Heart left ventricle (tissue), 16 donors: ENCODE data around the gene TPRG1. TPM values are rescaled to one million over a fixed set of nuclear protein-coding genes. Genes with fewer than 3 reads are reported as not detected.

ENCODE experiments used
- ATAC-seq, 4 donors: fragments of 200-7000 bp; cut with Tn5 transposase; one replicate each; pipeline ENCODE4 v1.9.1; 2020 to 2022; ENCODE audit warnings: moderate library complexity in 4 of 4, mild to moderate bottlenecking in 3 of 4, moderate number of reproducible peaks in 1 of 4
- DNase-seq, 5 donors: peaks; one replicate each; pipeline ENCODE4 v3.0.0-alpha.2; 2020
- H3K27ac ChIP-seq, 12 donors: fragments of 200-600 bp; sonication (generic) in 4 of 12; one replicate each; pipeline versions ENCODE4 v1.5.0 to v1.8.0; 2016 to 2022; ENCODE audit warnings: mild to moderate bottlenecking in 2 of 12
- H3K27me3 ChIP-seq, 9 donors: fragments of 200-600 bp; sonication (generic) in 2 of 9; one replicate each; pipeline versions ENCODE4 v1.5.1 to v1.8.0; 2016 to 2022; ENCODE audit warnings: mild to moderate bottlenecking in 3 of 9
- H3K36me3 ChIP-seq, 9 donors: fragments of 200-600 bp; sonication (generic) in 2 of 9; one replicate each; pipeline versions ENCODE4 v1.5.0 to v1.8.0; 2018 to 2022; ENCODE audit warnings: mild to moderate bottlenecking in 2 of 9
- H3K4me1 ChIP-seq, 12 donors: fragments of 200-600 bp; sonication (generic) in 4 of 12; one replicate each; pipeline versions ENCODE4 v1.5.0 to v1.8.0; 2016 to 2022; ENCODE audit warnings: mild to moderate bottlenecking in 3 of 12
- H3K4me3 ChIP-seq, 12 donors: fragments of 200-600 bp; sonication (generic) in 4 of 12; one replicate each; pipeline versions ENCODE4 v1.5.0 to v1.8.0; 2017 to 2022; ENCODE audit warnings: mild to moderate bottlenecking in 9 of 12, moderate library complexity in 4 of 12
- H3K9me3 ChIP-seq, 12 donors: fragments of 200-600 bp; sonication (generic) in 4 of 12; one replicate each; pipeline versions ENCODE4 v1.5.0 to v1.8.0; 2016 to 2022; ENCODE audit warnings: mild to moderate bottlenecking in 1 of 12
- POLR2A ChIP-seq, 2 donors: fragments of 450-650 bp; IDR thresholded peaks; one replicate each; pipeline ENCODE4 v1.6.1; 2017; ENCODE audit warnings: antibody characterized with exemption in 2 of 2, mild to moderate bottlenecking in 2 of 2, moderate library complexity in 2 of 2
- WGBS, 4 donors: extraction: QIAGEN DNeasy Blood & Tissue Kit in 2 of 4; methylation state at CpG; one replicate each; pipeline versions ENCODE4 v1.1.5 to v1.1.7; 2013 to 2018; 5-methylcytosine and 5-hydroxymethylcytosine counted together
- intact Hi-C, 10 donors: fragments of 100-400 bp; cut with DNase I; formaldehyde crosslinking; loops; one replicate each; pipeline versions ENCODE4 v1.11.1 to v1.14.2; 2022
- polyA plus RNA-seq, 2 donors: library from polyadenylated mRNA; stranded (reverse); fragments of 200-250 nt; gene quantifications; one replicate each; pipeline ENCODE4 v1.2.3, GENCODE V29; 2013
- total RNA-seq, 9 donors: library from RNA; depleted of rRNA in 2 of 9; stranded (reverse); fragments of >200 nt in 2 of 9; fragmentation: NEBNext Ultra II Directional in 3 of 9; extraction: Animal tissue kit (Norgen Biotek cat#: 25700) in 3 of 9; gene quantifications; one replicate each; pipeline versions ENCODE4 v1.1.0 to v1.2.4, GENCODE V29; 2016 to 2023
- TF ChIP-seq, protein P1 (sequence below), 12 donors: fragments of 200-600 bp; sonication (generic) in 4 of 12; IDR thresholded peaks; one replicate each; pipeline versions ENCODE4 v1.5.0 to v1.8.0; 2018 to 2022; ENCODE audit warnings: antibody characterized with exemption in 12 of 12, mild to moderate bottlenecking in 5 of 12
- donor health status: ischemic (EF 13 %, LVEDD 7.1; RV severe dilation, severe dysfunction).
- donor health status: healthy with polysubstance abuse.
- donor health status: DM: no; HTN: yes; CAD: no.
- donor health status: DM: no; HTN: no; CAD: no.
- donor health status: ischemic (EF 25% LVEDD 6.9; RV normal size, moderate dysfunction).
- donor health status: ischemic (EF 25% LVEDD 5.7; RV mildly dilated, moderate dysfunction).
- donor health status: healthy.
- donor health status: DM: yes; HTN: yes; CAD: no.
- donor health status: ischemic (EF 35%, LVEDD 5.7; RV mildly dilated, moderate dysfunction).
- donor health status: nonischemic (EF 11% LVEDD 7.7; RV severe dilation, severe dysfunction).
- donor health status: DM: yes; HTN: yes; CAD: no.
- donor health status: PGD.
- donor health status: ischemic (EF 29% LVEDD 5.4; RV normal size, mild dysfunction).
- donor health status: nonischemic (EF 23%, LVEDD 6.1; RV moderate dilation, normal function).

TPRG1 gene
- total and polyA plus RNA-seq, 11 donors = 0.13 to 9.5 (median 1.2) TPM

DNA sequence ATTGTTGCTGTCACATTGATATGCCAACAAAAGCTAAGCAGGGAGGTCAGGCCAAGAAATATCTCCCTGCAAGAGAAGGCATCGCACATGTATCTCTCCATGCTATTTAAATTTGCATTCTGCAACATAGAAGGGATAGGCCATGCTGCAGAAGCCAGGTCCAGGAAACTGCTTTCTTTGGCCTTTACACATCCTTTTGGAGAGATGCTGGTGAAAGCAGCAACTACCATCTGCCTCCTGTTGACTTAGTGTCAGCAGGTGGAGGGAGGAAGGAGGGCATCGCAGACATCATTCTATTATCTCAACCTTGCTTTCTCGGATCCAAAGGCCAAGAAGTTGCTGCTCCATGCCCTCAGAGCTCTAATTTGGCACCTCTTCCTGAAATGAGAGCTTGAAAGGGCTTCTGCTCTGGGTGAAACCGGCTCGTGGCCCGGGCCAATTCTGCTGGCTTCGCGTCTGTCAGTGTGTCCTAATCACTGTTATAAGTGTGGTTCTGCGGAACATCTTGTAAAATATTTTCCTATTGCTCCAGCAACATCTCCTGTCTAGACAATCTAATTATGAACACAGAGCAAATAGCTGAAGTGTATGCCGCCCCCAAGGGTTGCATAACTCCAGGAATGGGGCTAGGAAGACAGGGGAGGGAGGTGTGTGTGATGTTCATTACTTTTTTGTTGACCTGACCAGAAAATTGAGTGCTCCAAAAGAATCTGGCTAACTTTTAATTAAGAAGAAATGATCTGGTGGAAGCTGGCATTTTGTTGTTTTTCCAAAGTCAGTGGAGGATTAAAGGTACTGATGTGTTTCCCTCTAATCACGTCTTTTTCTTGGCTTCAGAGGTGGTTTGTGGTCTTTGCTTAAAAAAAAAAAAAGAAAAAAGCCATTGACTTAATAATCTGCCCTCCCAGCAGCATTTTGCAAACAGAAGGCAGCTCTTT, 89.1 kb downstream of the TPRG1 start:
- 51 to 71% (median 54%) methylated on average over 11 of the region's 11 CpGs for WGBS, 4 donors
- H3K9me3 ChIP-seq = no peaks in the 10 kb centered on the region
- H3K27me3 ChIP-seq = no peaks in the 10 kb centered on the region
- no peak for TF ChIP-seq POLR2A (IDR thresholded peaks at IDR 0.05)
- TF ChIP-seq, protein P1, sequence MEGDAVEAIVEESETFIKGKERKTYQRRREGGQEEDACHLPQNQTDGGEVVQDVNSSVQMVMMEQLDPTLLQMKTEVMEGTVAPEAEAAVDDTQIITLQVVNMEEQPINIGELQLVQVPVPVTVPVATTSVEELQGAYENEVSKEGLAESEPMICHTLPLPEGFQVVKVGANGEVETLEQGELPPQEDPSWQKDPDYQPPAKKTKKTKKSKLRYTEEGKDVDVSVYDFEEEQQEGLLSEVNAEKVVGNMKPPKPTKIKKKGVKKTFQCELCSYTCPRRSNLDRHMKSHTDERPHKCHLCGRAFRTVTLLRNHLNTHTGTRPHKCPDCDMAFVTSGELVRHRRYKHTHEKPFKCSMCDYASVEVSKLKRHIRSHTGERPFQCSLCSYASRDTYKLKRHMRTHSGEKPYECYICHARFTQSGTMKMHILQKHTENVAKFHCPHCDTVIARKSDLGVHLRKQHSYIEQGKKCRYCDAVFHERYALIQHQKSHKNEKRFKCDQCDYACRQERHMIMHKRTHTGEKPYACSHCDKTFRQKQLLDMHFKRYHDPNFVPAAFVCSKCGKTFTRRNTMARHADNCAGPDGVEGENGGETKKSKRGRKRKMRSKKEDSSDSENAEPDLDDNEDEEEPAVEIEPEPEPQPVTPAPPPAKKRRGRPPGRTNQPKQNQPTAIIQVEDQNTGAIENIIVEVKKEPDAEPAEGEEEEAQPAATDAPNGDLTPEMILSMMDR (IDR thresholded peaks at IDR 0.05) = no peak
- DNase-seq (peak; percentile 27 to 67 (median 65)), ATAC-seq (peak; percentile 91 to 96 (median 92))
- no peak overlapping the region for H3K4me3 ChIP-seq
- no peaks in the 10 kb centered on the region for H3K36me3 ChIP-seq
- peaks cover 0 to 17% (median 5%) of the 10 kb centered on the region in 12 donors for H3K4me1 ChIP-seq
- intact Hi-C loops = no loop called here
- peak overlapping the region in 8 of 12 donors; percentile 10 to 69 (median 43) for H3K27ac ChIP-seq

DNA sequence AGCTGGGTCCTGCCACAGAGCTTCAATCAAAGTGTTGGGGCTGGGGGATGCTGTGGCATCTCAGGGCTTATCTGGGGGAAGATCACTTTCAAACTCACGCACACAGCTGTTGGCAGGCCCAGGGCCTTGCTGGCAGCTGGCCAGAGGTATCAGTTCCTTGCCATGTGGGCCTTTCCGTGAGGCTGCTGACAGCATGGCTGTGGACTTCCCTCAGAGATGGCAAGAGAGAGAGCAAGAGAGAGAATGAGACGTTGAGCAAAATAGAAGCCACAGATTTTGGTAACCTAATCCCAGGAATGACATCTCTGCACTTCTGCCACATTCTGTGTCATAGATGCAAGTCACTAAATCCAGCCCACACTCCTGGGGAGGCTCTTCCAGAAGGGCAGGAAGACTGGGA, 91.0 kb downstream of the TPRG1 start:
- TF ChIP-seq POLR2A (IDR thresholded peaks at IDR 0.05) = no peak
- TF ChIP-seq, protein P1 (IDR thresholded peaks at IDR 0.05) = no peak
- 38 to 53% (median 44%) methylated on average over 3 of the region's 3 CpGs for WGBS, 4 donors

GRCh38 chr3:189267981-189268613, 96.3 kb downstream of the TPRG1 start:
- WGBS, 4 donors = 77 to 88% (median 81%) methylated on average over 7 of the region's 7 CpGs
- ATAC-seq = no peak
- H3K9me3 ChIP-seq = no peaks in the 10 kb centered on the region

More for the DNA sequence above, 91.0 kb downstream of the TPRG1 start:
- Histone ChIP-seq H3K36me3 (no peaks in the 10 kb centered on the region), H3K4me1 (peaks cover 0 to 17% (median 5%) of the 10 kb centered on the region in 12 donors), H3K9me3 (no peaks in the 10 kb centered on the region), H3K27me3 (no peaks in the 10 kb centered on the region), H3K27ac (no peak overlapping the region), H3K4me3 (no peak overlapping the region)
- no peak for ATAC-seq
- peak in 2 of 5 donors; percentile 27 to 60 for DNase-seq
- intact Hi-C loops = no loop called here

More at GRCh38 chr3:189267981-189268613, 96.3 kb downstream of the TPRG1 start:
- TF ChIP-seq, protein P1 (IDR thresholded peaks at IDR 0.05) = peak in 2 of 12 donors; percentile 18 to 23
- no peak for TF ChIP-seq POLR2A (IDR thresholded peaks at IDR 0.05)
- intact Hi-C loops = loop anchor here in 2 of 10 donors (2.0 to 5.0 kb wide), 2 partner anchors 679 to 683 kb away; no protein-coding TSS in a partner anchor
- H3K4me1 ChIP-seq = no peaks in the 10 kb centered on the region
- no peak for DNase-seq
- H3K27ac ChIP-seq = no peak overlapping the region
- H3K4me3 ChIP-seq = no peak overlapping the region
- H3K36me3 ChIP-seq = no peaks in the 10 kb centered on the region
- no peaks in the 10 kb centered on the region for H3K27me3 ChIP-seq
